Liver (tissue), 3 donors: ENCODE data around the gene GNG7.

Source experiments
- CTCF ChIP-seq: fragments of 150-350 bp; IDR thresholded peaks from 2 replicates; pipeline ENCODE4 v1.5.1; 2017; ENCODE audit warnings: improper control_type of control experiment, low read depth, low read length; ENCODE audit not compliant: missing input control
- GABPA ChIP-seq, 2 donors: IDR thresholded peaks in 1 of 2; conservative IDR thresholded peaks in 1 of 2; 2 replicates each; pipeline ENCODE4 v1.6.1; 2016; ENCODE audit warnings: antibody characterized with exemption in 2 of 2, mild to moderate bottlenecking in 1 of 2, moderate library complexity in 1 of 2
- HNF4G ChIP-seq: IDR thresholded peaks from 2 replicates; pipeline ENCODE4 v1.6.1; 2016; ENCODE audit warnings: antibody characterized with exemption
- REST ChIP-seq: IDR thresholded peaks from 2 replicates; pipeline ENCODE4 v1.6.1; 2016; ENCODE audit warnings: antibody characterized with exemption, mild to moderate bottlenecking
- TAF1 ChIP-seq: conservative IDR thresholded peaks from 2 replicates; pipeline ENCODE4 v1.6.1; 2016; ENCODE audit warnings: antibody characterized with exemption, mild to moderate bottlenecking
- YY1 ChIP-seq: IDR thresholded peaks from 2 replicates; pipeline ENCODE4 v1.6.1; 2016; ENCODE audit warnings: antibody characterized with exemption, mild to moderate bottlenecking
- donor health status: healthy.
- donor health status: healthy.

GRCh38 chr19:2478278-2478755 is 224.2 kb downstream of the GNG7 start:
- peak; percentile 16 for TF ChIP-seq YY1
- TF ChIP-seq REST = no peak
- TF ChIP-seq CTCF = peak; percentile 17
- no peak for TF ChIP-seq GABPA (IDR thresholded peaks at IDR 0.05 in 1 of 2, conservative IDR thresholded peaks at IDR 0.05 in 1 of 2)
- TF ChIP-seq TAF1 = no peak
- no peak for TF ChIP-seq HNF4G
